Loucy (cell line): Measurements from ENCODE around the gene ARRB2.
A peak's percentile ranks its signal among the peaks of the same experiment; 100 is the strongest.

ENCODE experiments used
- H2AFZ ChIP-seq: fragments of 200-600 bp; sonication (generic); 2 replicates; pipeline ENCODE4 v1.6.0; 2016; ENCODE audit warnings: antibody characterized with exemption, mild to moderate bottlenecking, low read length, moderate library complexity
- H3F3A ChIP-seq: fragments of 200-600 bp; 2 replicates; pipeline ENCODE4 v1.6.0; 2016; ENCODE audit warnings: antibody characterized with exemption, low read depth, mild to moderate bottlenecking
- H3K27me3 ChIP-seq: fragments of 200-600 bp; sonication (generic); 2 replicates; pipeline ENCODE4 v1.6.1; 2014; ENCODE audit warnings: low read length, mild to moderate bottlenecking; ENCODE audit not compliant: insufficient read depth, poor library complexity, severe bottlenecking
- H3K36me3 ChIP-seq: fragments of 200-600 bp; sonication (generic); 2 replicates; pipeline ENCODE4 v1.6.1; 2016; ENCODE audit warnings: low read length; ENCODE audit not compliant: insufficient read depth
- H3K4me1 ChIP-seq: fragments of 200-600 bp; sonication (generic); 2 replicates; pipeline ENCODE4 v1.5.1; 2014; ENCODE audit warnings: low read length, mild to moderate bottlenecking; ENCODE audit not compliant: insufficient read depth, poor library complexity, severe bottlenecking
- H3K4me2 ChIP-seq: fragments of 200-600 bp; sonication (generic); 2 replicates; pipeline ENCODE4 v1.6.0; 2014; ENCODE audit warnings: antibody characterized with exemption, low read length, low read depth, mild to moderate bottlenecking; ENCODE audit not compliant: poor library complexity, severe bottlenecking
- H3K4me3 ChIP-seq: fragments of 200-600 bp; sonication (generic); 2 replicates; pipeline ENCODE4 v1.5.1; 2014; ENCODE audit warnings: low read length, mild to moderate bottlenecking, mixed read lengths; ENCODE audit not compliant: poor library complexity, severe bottlenecking
- H3K79me2 ChIP-seq: fragments of 200-600 bp; sonication (generic); 2 replicates; pipeline ENCODE4 v1.6.1; 2014; ENCODE audit warnings: low read length; ENCODE audit not compliant: insufficient read depth
- H3K9ac ChIP-seq: fragments of 200-600 bp; sonication (generic); 2 replicates; pipeline ENCODE4 v1.6.0; 2014; ENCODE audit warnings: mild to moderate bottlenecking, low read depth, low read length, moderate library complexity; ENCODE audit not compliant: poor library complexity, severe bottlenecking
- H3K9me2 ChIP-seq: fragments of 200-600 bp; sonication (generic); replicated peaks from 2 replicates; pipeline ENCODE4 v1.6.1; 2016; ENCODE audit warnings: low read depth, low read length, mixed read lengths
- H3K9me3 ChIP-seq: fragments of 200-600 bp; sonication (generic); 2 replicates; pipeline ENCODE4 v1.6.1; 2014; ENCODE audit warnings: mild to moderate bottlenecking, antibody characterized with exemption, low read length, low read depth; ENCODE audit not compliant: insufficient read depth
- H4K20me1 ChIP-seq: fragments of 200-600 bp; sonication (generic); 2 replicates; pipeline ENCODE4 v1.6.0; 2014; ENCODE audit warnings: antibody characterized with exemption, low read length, mild to moderate bottlenecking; ENCODE audit not compliant: insufficient read depth, poor library complexity, severe bottlenecking
- CTCF ChIP-seq: fragments of 200-600 bp; sonication (generic); conservative IDR thresholded peaks from 2 replicates; pipeline ENCODE4 v1.5.1; 2014; ENCODE audit warnings: mild to moderate bottlenecking, antibody characterized with exemption, low read length
- EZH2phosphoT487 ChIP-seq: fragments of 200-600 bp; IDR thresholded peaks from 2 replicates; pipeline ENCODE4 v1.6.1; 2018; ENCODE audit warnings: antibody characterized with exemption, mild to moderate bottlenecking, moderate library complexity, borderline replicate concordance

Gene ARRB2

GRCh38 chr17:4709794-4710692, at the start of gene ARRB2:
ARRB2 (plus strand) TSS chr17:4710632; CDS start chr17:4710722, 90 bp downstream.
- peak; percentile 64 for TF ChIP-seq CTCF
- no peak for TF ChIP-seq EZH2phosphoT487
- H3K9me3 ChIP-seq = no peaks in the 10 kb centered on the region
- peak within 1 kb of the TSS; percentile 86 for H2AFZ ChIP-seq

GRCh38 chr17:4663711-4664110, 46.7 kb upstream of the ARRB2 start:
- no peak overlapping the region for H3K9ac ChIP-seq
- H3K4me1 ChIP-seq = peaks cover 10% of the 10 kb centered on the region
- H3K4me3 ChIP-seq = no peak overlapping the region
- no peak overlapping the region for H3K4me2 ChIP-seq
- H3K27me3 ChIP-seq = no peaks in the 10 kb centered on the region
- H3F3A ChIP-seq = no peaks in the 10 kb centered on the region
- no peaks in the 10 kb centered on the region for H3K79me2 ChIP-seq
- H2AFZ ChIP-seq = no peak overlapping the region
- TF ChIP-seq EZH2phosphoT487 = no peak
- no peaks in the 10 kb centered on the region for H3K9me3 ChIP-seq
- no peaks in the 10 kb centered on the region for H3K9me2 ChIP-seq
- no peaks in the 10 kb centered on the region for H4K20me1 ChIP-seq
- H3K36me3 ChIP-seq = no peaks in the 10 kb centered on the region

More at GRCh38 chr17:4709794-4710692, at the start of gene ARRB2:
- no peaks in the 10 kb centered on the region for H3K9me2 ChIP-seq
- peak within 1 kb of the TSS; percentile 93 for H3K9ac ChIP-seq
- H3K27me3 ChIP-seq = no peaks in the 10 kb centered on the region
- peak within 1 kb of the TSS; percentile 97 for H3K4me2 ChIP-seq
- peaks cover 39% of the 10 kb centered on the region for H3K4me1 ChIP-seq
- peak within 1 kb of the TSS; percentile 80 for H3K4me3 ChIP-seq
- peaks cover 3% of the 10 kb centered on the region; the same call in 1 of the 2 replicates for H3F3A ChIP-seq
- H3K36me3 ChIP-seq = no peaks in the 10 kb centered on the region
- peaks cover 42% of the 10 kb centered on the region for H3K79me2 ChIP-seq
- no peaks in the 10 kb centered on the region for H4K20me1 ChIP-seq

GRCh38 chr17:4664230-4664629, 46.2 kb upstream of the ARRB2 start:
- H3K36me3 ChIP-seq = no peaks in the 10 kb centered on the region
- no peaks in the 10 kb centered on the region for H3K79me2 ChIP-seq
- H3K4me2 ChIP-seq = no peak overlapping the region
- no peaks in the 10 kb centered on the region for H4K20me1 ChIP-seq
- no peaks in the 10 kb centered on the region for H3F3A ChIP-seq
- H3K9me3 ChIP-seq = no peaks in the 10 kb centered on the region
- no peak overlapping the region for H3K4me3 ChIP-seq
- no peak overlapping the region for H3K9ac ChIP-seq
- no peaks in the 10 kb centered on the region for H3K9me2 ChIP-seq
- H3K4me1 ChIP-seq = peaks cover 10% of the 10 kb centered on the region
- no peak overlapping the region for H2AFZ ChIP-seq
- TF ChIP-seq CTCF = no peak
- TF ChIP-seq EZH2phosphoT487 = no peak
- H3K27me3 ChIP-seq = no peaks in the 10 kb centered on the region
